HG03575 (cell line): Measurements from ENCODE around the gene GPM6B.

ENCODE experiments used
- ATAC-seq: cut with Tn5 transposase; IDR thresholded peaks from one replicate; pipeline ENCODE4 v1.9.1; 2021; ENCODE audit not compliant: unreplicated experiment, insufficient number of reproducible peaks, low FRiP score; ENCODE audit errors: extremely low read depth

GPM6B gene

GRCh38 chrX:13826770-13827169, 9.9 kb upstream of the GPM6B start:
- ATAC-seq, result no peak

- ATAC-seq, result no peak
These were observed 8.4 kb upstream of the GPM6B start for GRCh38 chrX:13825178-13825762.

GRCh38 chrX:13824746-13825145, 7.9 kb upstream of the GPM6B start:
- no peak for ATAC-seq

GRCh38 chrX:13821738-13822137, 4.8 kb upstream of the GPM6B start:
- no peak for ATAC-seq

- ATAC-seq, result no peak
These were observed 717 bp downstream of the GPM6B start for GRCh38 chrX:13816176-13816575.

GRCh38 chrX:13815664-13816063, 1.2 kb downstream of the GPM6B start:
- no peak for ATAC-seq

- no peak for ATAC-seq
These were observed 8.0 kb downstream of the GPM6B start for GRCh38 chrX:13808865-13809264.

GRCh38 chrX:13808293-13808692, 8.6 kb downstream of the GPM6B start:
- ATAC-seq, result no peak

GRCh38 chrX:13805241-13805640, 11.7 kb downstream of the GPM6B start:
- no peak for ATAC-seq

- no peak for ATAC-seq
These were observed 13.8 kb downstream of the GPM6B start for GRCh38 chrX:13803116-13803515.

GRCh38 chrX:13798184-13798583, 18.7 kb downstream of the GPM6B start:
- ATAC-seq, result no peak

- no peak for ATAC-seq
These were observed 19.4 kb downstream of the GPM6B start for GRCh38 chrX:13797512-13797911.

GRCh38 chrX:13794417-13794816, 22.5 kb downstream of the GPM6B start:
- ATAC-seq, result no peak

- ATAC-seq, result no peak
These were observed 23.0 kb downstream of the GPM6B start for GRCh38 chrX:13793897-13794296.

- ATAC-seq, result no peak
These were observed 25.3 kb downstream of the GPM6B start for GRCh38 chrX:13791559-13791958.

GRCh38 chrX:13791145-13791544, 25.7 kb downstream of the GPM6B start:
- no peak for ATAC-seq

GRCh38 chrX:13790206-13791131, 26.4 kb downstream of the GPM6B start:
- no peak for ATAC-seq

- no peak for ATAC-seq
These were observed 30.8 kb downstream of the GPM6B start for GRCh38 chrX:13786048-13786447.

GRCh38 chrX:13780868-13781427, 35.9 kb downstream of the GPM6B start:
- no peak for ATAC-seq

GRCh38 chrX:13778916-13779315, 38.0 kb downstream of the GPM6B start:
- ATAC-seq, result no peak
